Sigmoid colon (tissue), 7 donors: ENCODE measurements around the gene DAZAP2. TPM values are rescaled to one million over a fixed set of nuclear protein-coding genes. Genes with fewer than 3 reads are reported as not detected.

Source experiments
- DNase-seq: peaks from one replicate; pipeline ENCODE4 v3.0.0-alpha.2; 2019
- H3K27ac ChIP-seq, 4 donors: fragments of 200-600 bp; sonication (generic); one replicate each; pipeline ENCODE4 v1.5.1; 2016 to 2019; ENCODE audit warnings: mild to moderate bottlenecking in 1 of 4
- H3K27me3 ChIP-seq, 3 donors: fragments of 200-600 bp; sonication (generic); one replicate each; pipeline ENCODE4 v1.5.1; 2019; ENCODE audit warnings: mild to moderate bottlenecking in 1 of 3
- H3K36me3 ChIP-seq, 4 donors: fragments of 200-600 bp; sonication (generic); one replicate each; pipeline ENCODE4 v1.5.1; 2016 to 2019
- H3K4me1 ChIP-seq, 4 donors: fragments of 200-600 bp; sonication (generic); one replicate each; pipeline ENCODE4 v1.5.1; 2017 to 2019
- H3K4me3 ChIP-seq, 4 donors: fragments of 200-600 bp; sonication (generic); one replicate each; pipeline ENCODE4 v1.5.1; 2017 to 2019; ENCODE audit warnings: mild to moderate bottlenecking in 2 of 4, moderate library complexity in 1 of 4
- H3K9me3 ChIP-seq, 4 donors: fragments of 200-600 bp in 3 of 4; sonication (generic) in 3 of 4; one replicate each; pipeline versions ENCODE4 v1.5.1 to v1.6.1; 2013 to 2019
- EP300 ChIP-seq, 4 donors: sonication (generic); formaldehyde crosslinking; IDR thresholded peaks; one replicate each; pipeline ENCODE4 v1.6.1; 2017; ENCODE audit warnings: antibody characterized with exemption in 4 of 4
- POLR2A ChIP-seq, 2 donors: fragments of 450-650 bp; IDR thresholded peaks; one replicate each; pipeline ENCODE4 v1.6.1; 2016; ENCODE audit warnings: antibody characterized with exemption in 2 of 2, mild to moderate bottlenecking in 2 of 2, moderate library complexity in 2 of 2
- POLR2AphosphoS5 ChIP-seq, 4 donors: sonication (generic); formaldehyde crosslinking; IDR thresholded peaks; one replicate each; pipeline ENCODE4 v1.6.1; 2017; ENCODE audit warnings: antibody characterized with exemption in 4 of 4
- WGBS, 2 donors: extraction: QIAGEN DNeasy Blood & Tissue Kit; methylation state at CpG; one replicate each; pipeline ENCODE4 v1.1.7; 2013; 5-methylcytosine and 5-hydroxymethylcytosine counted together
- intact Hi-C: fragments of 100-400 bp; cut with DNase I; formaldehyde crosslinking; loops from one replicate; pipeline ENCODE4 v1.15.1; 2023
- polyA plus RNA-seq, 3 donors: library from polyadenylated mRNA; stranded (reverse); fragments of 200-250 nt; gene quantifications; one replicate each; pipeline ENCODE4 v1.2.3, GENCODE V29; 2013
- total RNA-seq, 4 donors: library from RNA; depleted of rRNA; stranded (reverse); fragments of >200 nt; gene quantifications; one replicate each; pipeline ENCODE4 v1.1.0, GENCODE V29; 2016
- TF ChIP-seq, protein P1 (sequence below), 4 experiments: fragments of 450-650 bp in 3 of 4; fragments of 200-600 bp in 1 of 4; IDR thresholded peaks; one replicate each; pipeline ENCODE4 v1.5.1; 2016 to 2019; ENCODE audit warnings: antibody characterized with exemption in 4 of 4, mild to moderate bottlenecking in 3 of 4, moderate library complexity in 2 of 4
- donor health status: healthy with polysubstance abuse.
- donor health status: Bipolar disorder and iron deficiency.
- donor health status: healthy.

The DAZAP2 gene
- total and polyA plus RNA-seq, 7 donors: 107 to 701 (median 265) TPM

- Histone ChIP-seq H3K4me3 (no peak overlapping the region), H3K36me3 (peaks cover 2 to 57% (median 14%) of the 10 kb centered on the region in 4 donors), H3K9me3 (no peaks in the 10 kb centered on the region), H3K4me1 (no peaks in the 10 kb centered on the region), H3K27me3 (no peaks in the 10 kb centered on the region), H3K27ac (no peak overlapping the region)
- 91 to 92% methylated on average over 5 of the region's 5 CpGs for WGBS, 2 donors
- intact Hi-C loops: no loop called here
- DNase-seq: no peak
- TF ChIP-seq POLR2AphosphoS5 (IDR thresholded peaks at IDR 0.05) (no peak), EP300 (IDR thresholded peaks at IDR 0.05) (no peak), POLR2A (IDR thresholded peaks at IDR 0.05) (no peak)
- TF ChIP-seq, protein P1, sequence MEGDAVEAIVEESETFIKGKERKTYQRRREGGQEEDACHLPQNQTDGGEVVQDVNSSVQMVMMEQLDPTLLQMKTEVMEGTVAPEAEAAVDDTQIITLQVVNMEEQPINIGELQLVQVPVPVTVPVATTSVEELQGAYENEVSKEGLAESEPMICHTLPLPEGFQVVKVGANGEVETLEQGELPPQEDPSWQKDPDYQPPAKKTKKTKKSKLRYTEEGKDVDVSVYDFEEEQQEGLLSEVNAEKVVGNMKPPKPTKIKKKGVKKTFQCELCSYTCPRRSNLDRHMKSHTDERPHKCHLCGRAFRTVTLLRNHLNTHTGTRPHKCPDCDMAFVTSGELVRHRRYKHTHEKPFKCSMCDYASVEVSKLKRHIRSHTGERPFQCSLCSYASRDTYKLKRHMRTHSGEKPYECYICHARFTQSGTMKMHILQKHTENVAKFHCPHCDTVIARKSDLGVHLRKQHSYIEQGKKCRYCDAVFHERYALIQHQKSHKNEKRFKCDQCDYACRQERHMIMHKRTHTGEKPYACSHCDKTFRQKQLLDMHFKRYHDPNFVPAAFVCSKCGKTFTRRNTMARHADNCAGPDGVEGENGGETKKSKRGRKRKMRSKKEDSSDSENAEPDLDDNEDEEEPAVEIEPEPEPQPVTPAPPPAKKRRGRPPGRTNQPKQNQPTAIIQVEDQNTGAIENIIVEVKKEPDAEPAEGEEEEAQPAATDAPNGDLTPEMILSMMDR (IDR thresholded peaks at IDR 0.05): no peak
Observed at GRCh38 chr12:51192284-51192671, 46.3 kb upstream of the DAZAP2 start.

DNA sequence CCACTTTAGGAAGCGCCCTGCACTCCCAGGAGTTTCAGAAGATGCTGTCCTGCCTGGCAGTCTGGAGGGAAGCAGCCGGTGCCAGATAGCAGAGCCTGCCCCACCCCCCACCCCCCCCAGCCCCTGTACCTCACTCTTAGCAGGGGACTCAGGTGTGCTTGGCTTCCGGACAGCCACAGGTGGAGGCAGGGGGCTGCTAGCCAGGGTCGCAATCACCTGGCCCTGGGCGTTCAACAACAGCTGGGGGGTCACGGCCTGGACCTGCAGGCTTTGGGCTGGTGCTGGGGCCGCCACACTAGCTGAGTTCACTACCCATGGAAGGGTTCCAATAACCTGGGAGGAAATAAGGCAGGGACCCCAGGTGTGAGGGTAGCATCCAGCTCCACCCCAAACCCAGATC, 42.8 kb upstream of the DAZAP2 start:
- Histone ChIP-seq H3K27me3 (no peaks in the 10 kb centered on the region), H3K27ac (no peak overlapping the region), H3K4me3 (no peak overlapping the region), H3K36me3 (peaks cover 5 to 46% (median 7%) of the 10 kb centered on the region in 4 donors), H3K4me1 (no peaks in the 10 kb centered on the region), H3K9me3 (no peaks in the 10 kb centered on the region)
- TF ChIP-seq POLR2AphosphoS5 (IDR thresholded peaks at IDR 0.05) (no peak), EP300 (IDR thresholded peaks at IDR 0.05) (no peak), POLR2A (IDR thresholded peaks at IDR 0.05) (no peak)
- TF ChIP-seq, protein P1 (IDR thresholded peaks at IDR 0.05): no peak
- peak; percentile 48 for DNase-seq
- intact Hi-C loops: no loop called here
- WGBS, 2 donors: 94 to 95% methylated on average over 7 of the region's 7 CpGs

- Histone ChIP-seq H3K27ac (no peak overlapping the region), H3K36me3 (peaks cover 5 to 39% (median 6%) of the 10 kb centered on the region in 4 donors), H3K4me3 (no peak overlapping the region), H3K9me3 (no peaks in the 10 kb centered on the region), H3K27me3 (no peaks in the 10 kb centered on the region), H3K4me1 (no peaks in the 10 kb centered on the region)
- TF ChIP-seq POLR2A (IDR thresholded peaks at IDR 0.05): no peak
- DNase-seq: peak; percentile 41
- intact Hi-C loops: no loop called here
- WGBS, 2 donors: 94% methylated on average over 9 of the region's 9 CpGs
Observed at GRCh38 chr12:51196547-51196946, 42.1 kb upstream of the DAZAP2 start.

GRCh38 chr12:51197736-51198567, 40.7 kb upstream of the DAZAP2 start:
- no peak for DNase-seq
- Histone ChIP-seq H3K27me3 (no peaks in the 10 kb centered on the region), H3K4me3 (no peak overlapping the region), H3K36me3 (peaks cover 0 to 31% (median 4%) of the 10 kb centered on the region in 4 donors), H3K9me3 (no peaks in the 10 kb centered on the region), H3K27ac (no peak overlapping the region), H3K4me1 (no peaks in the 10 kb centered on the region)
- WGBS, 2 donors: 95% methylated on average over 38 of the region's 38 CpGs
- TF ChIP-seq EP300 (IDR thresholded peaks at IDR 0.05) (no peak), POLR2A (IDR thresholded peaks at IDR 0.05) (no peak), POLR2AphosphoS5 (IDR thresholded peaks at IDR 0.05) (no peak)
- TF ChIP-seq, protein P1 (IDR thresholded peaks at IDR 0.05): no peak
- intact Hi-C loops: no loop called here

DNA sequence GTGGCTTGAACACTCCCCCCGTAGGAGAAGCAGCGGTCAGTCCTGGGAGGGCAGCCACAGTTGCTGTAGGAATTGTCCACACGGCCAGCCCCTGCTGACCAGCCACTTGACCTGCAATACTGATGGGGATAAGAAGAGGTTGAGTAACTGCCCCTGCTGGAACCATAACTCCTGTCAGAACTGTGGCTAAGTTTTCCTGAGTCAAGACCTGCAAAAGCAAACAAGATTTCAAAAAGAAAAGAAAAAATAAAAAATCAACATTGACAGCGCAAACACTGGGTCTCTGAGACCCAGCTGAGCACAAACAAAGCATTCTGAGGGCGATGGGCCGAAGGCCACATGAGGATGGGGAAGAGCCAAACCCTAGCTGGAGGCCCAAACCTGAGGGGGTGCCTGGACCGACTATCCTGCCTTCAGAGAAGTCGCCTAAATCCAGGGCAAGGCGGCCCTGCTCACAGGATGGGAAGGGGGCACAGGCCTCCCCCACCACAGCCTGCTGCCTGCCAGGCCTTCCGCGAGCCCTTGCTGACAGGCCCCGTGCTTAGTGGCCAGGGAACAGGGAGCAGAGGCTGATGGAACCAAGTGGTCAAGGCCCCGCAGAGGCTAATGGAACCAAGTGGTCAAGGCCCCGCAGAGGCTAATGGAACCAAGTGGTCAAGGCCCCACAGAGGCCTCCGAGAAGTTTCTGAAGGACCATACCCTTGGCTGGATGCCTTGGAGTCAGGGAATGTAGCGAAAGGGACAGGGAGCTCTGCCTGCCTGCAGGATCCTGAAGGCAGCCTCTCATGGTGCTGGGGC, 39.9 kb upstream of the DAZAP2 start:
- intact Hi-C loops: no loop called here
- WGBS, 2 donors: 90 to 91% methylated on average over 16 of the region's 16 CpGs
- Histone ChIP-seq H3K27me3 (no peaks in the 10 kb centered on the region), H3K4me3 (no peak overlapping the region), H3K27ac (no peak overlapping the region), H3K4me1 (no peaks in the 10 kb centered on the region), H3K9me3 (no peaks in the 10 kb centered on the region), H3K36me3 (peaks cover 0 to 35% (median 5%) of the 10 kb centered on the region in 4 donors)
- no peak for DNase-seq
- no peak for TF ChIP-seq POLR2AphosphoS5 (IDR thresholded peaks at IDR 0.05)
- TF ChIP-seq, protein P1 (IDR thresholded peaks at IDR 0.05): no peak
- no peak for TF ChIP-seq EP300 (IDR thresholded peaks at IDR 0.05)
- TF ChIP-seq POLR2A (IDR thresholded peaks at IDR 0.05): no peak
